ENCODE measurements around the gene HSDL2.

The HSDL2 gene

DNA sequence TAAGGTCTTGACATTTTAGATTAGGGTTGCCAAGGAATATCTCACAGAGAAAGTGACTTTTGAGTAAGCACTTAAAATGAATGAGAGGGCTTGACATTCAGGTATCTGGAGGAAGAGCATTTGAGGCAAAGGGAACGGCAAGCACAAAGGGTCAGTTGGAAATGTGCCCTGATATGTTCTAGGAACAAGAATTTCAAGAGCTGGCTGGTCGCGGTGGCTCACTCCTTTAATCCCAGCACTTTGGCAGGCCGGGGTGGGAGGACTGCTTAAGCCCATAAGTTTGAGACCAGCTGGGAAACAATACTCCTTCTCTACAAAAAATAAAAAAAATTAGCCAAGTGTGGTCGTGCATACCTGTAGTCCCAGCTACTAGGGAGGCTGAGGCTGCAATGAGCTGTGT lies 123.3 kb downstream of the HSDL2 start:
- TF ChIP-seq, protein P1, sequence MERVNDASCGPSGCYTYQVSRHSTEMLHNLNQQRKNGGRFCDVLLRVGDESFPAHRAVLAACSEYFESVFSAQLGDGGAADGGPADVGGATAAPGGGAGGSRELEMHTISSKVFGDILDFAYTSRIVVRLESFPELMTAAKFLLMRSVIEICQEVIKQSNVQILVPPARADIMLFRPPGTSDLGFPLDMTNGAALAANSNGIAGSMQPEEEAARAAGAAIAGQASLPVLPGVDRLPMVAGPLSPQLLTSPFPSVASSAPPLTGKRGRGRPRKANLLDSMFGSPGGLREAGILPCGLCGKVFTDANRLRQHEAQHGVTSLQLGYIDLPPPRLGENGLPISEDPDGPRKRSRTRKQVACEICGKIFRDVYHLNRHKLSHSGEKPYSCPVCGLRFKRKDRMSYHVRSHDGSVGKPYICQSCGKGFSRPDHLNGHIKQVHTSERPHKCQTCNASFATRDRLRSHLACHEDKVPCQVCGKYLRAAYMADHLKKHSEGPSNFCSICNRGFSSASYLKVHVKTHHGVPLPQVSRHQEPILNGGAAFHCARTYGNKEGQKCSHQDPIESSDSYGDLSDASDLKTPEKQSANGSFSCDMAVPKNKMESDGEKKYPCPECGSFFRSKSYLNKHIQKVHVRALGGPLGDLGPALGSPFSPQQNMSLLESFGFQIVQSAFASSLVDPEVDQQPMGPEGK (CRISPR knock-in tag; IDR thresholded peaks at IDR 0.05; ENCODE audit: borderline replicate concordance): no peak
- TF ChIP-seq ZFP3 (CRISPR knock-in tag; IDR thresholded peaks at IDR 0.05): no peak
- TF ChIP-seq GLIS3 (CRISPR knock-in tag; IDR thresholded peaks at IDR 0.05): no peak
- TF ChIP-seq ZNF8 (CRISPR knock-in tag; IDR thresholded peaks at IDR 0.05): no peak
- no peak for TF ChIP-seq ZC3H10 (CRISPR knock-in tag; IDR thresholded peaks at IDR 0.05)
- no peak for TF ChIP-seq ZNF565 (CRISPR knock-in tag; conservative IDR thresholded peaks at IDR 0.05; ENCODE audit: low read depth)
- TF ChIP-seq ESRRG (CRISPR knock-in tag; IDR thresholded peaks at IDR 0.05): no peak
- TF ChIP-seq, protein P2, sequence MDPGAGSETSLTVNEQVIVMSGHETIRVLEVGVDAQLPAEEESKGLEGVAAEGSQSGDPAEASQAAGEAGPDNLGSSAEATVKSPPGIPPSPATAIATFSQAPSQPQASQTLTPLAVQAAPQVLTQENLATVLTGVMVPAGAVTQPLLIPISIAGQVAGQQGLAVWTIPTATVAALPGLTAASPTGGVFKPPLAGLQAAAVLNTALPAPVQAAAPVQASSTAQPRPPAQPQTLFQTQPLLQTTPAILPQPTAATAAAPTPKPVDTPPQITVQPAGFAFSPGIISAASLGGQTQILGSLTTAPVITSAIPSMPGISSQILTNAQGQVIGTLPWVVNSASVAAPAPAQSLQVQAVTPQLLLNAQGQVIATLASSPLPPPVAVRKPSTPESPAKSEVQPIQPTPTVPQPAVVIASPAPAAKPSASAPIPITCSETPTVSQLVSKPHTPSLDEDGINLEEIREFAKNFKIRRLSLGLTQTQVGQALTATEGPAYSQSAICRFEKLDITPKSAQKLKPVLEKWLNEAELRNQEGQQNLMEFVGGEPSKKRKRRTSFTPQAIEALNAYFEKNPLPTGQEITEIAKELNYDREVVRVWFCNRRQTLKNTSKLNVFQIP (CRISPR knock-in tag; IDR thresholded peaks at IDR 0.05; ENCODE audit: borderline replicate concordance, low read depth): no peak
- no peak for TF ChIP-seq CSDC2 (CRISPR knock-in tag; IDR thresholded peaks at IDR 0.05)
- TF ChIP-seq, protein P3, sequence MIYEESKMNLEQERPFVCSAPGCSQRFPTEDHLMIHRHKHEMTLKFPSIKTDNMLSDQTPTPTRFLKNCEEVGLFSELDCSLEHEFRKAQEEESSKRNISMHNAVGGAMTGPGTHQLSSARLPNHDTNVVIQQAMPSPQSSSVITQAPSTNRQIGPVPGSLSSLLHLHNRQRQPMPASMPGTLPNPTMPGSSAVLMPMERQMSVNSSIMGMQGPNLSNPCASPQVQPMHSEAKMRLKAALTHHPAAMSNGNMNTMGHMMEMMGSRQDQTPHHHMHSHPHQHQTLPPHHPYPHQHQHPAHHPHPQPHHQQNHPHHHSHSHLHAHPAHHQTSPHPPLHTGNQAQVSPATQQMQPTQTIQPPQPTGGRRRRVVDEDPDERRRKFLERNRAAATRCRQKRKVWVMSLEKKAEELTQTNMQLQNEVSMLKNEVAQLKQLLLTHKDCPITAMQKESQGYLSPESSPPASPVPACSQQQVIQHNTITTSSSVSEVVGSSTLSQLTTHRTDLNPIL (CRISPR knock-in tag; IDR thresholded peaks at IDR 0.05; ENCODE audit: low read depth): no peak
- TF ChIP-seq PPARA (CRISPR knock-in tag; IDR thresholded peaks at IDR 0.05; ENCODE audit: borderline replicate concordance): no peak
- no peak for TF ChIP-seq ZFP30 (CRISPR knock-in tag; IDR thresholded peaks at IDR 0.05)
- TF ChIP-seq, protein P4, sequence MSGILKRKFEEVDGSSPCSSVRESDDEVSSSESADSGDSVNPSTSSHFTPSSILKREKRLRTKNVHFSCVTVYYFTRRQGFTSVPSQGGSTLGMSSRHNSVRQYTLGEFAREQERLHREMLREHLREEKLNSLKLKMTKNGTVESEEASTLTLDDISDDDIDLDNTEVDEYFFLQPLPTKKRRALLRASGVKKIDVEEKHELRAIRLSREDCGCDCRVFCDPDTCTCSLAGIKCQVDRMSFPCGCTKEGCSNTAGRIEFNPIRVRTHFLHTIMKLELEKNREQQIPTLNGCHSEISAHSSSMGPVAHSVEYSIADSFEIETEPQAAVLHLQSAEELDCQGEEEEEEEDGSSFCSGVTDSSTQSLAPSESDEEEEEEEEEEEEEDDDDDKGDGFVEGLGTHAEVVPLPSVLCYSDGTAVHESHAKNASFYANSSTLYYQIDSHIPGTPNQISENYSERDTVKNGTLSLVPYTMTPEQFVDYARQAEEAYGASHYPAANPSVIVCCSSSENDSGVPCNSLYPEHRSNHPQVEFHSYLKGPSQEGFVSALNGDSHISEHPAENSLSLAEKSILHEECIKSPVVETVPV (CRISPR knock-in tag; IDR thresholded peaks at IDR 0.05): no peak
- no peak for ATAC-seq

DNA sequence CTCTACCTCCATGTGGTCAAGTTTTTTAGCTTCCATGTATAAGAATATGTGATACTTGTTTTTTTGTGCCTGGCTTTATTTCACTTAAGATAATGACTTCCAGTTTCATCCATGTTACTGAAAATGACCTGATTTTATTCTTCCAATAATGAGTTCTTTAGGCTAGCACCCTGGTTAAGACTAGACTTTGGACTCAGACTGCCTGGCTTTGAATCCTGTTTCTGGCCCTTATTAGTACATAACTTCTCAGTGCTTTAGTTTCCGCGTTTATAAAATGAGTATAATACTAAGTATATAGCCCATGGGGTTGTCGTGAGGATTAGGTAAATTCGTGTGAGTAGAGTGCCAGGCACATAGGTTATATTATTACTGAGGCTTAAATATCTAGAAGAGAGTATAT lies 125.2 kb downstream of the HSDL2 start:
- no peak for ATAC-seq
- TF ChIP-seq ISL1 (CRISPR knock-in tag; IDR thresholded peaks at IDR 0.05): no peak
- TF ChIP-seq, protein P3 (CRISPR knock-in tag; IDR thresholded peaks at IDR 0.05; ENCODE audit: low read depth): no peak
- no peak for TF ChIP-seq ARNTL (CRISPR knock-in tag; IDR thresholded peaks at IDR 0.05; ENCODE audit: borderline replicate concordance, low read depth)
- no peak for TF ChIP-seq OSR1 (CRISPR knock-in tag; IDR thresholded peaks at IDR 0.05)
- TF ChIP-seq ZNF565 (CRISPR knock-in tag; conservative IDR thresholded peaks at IDR 0.05; ENCODE audit: low read depth): no peak
- no peak for TF ChIP-seq TOX (CRISPR knock-in tag; IDR thresholded peaks at IDR 0.05; ENCODE audit: borderline replicate concordance)
- no peak for TF ChIP-seq ZC3H10 (CRISPR knock-in tag; IDR thresholded peaks at IDR 0.05)
- TF ChIP-seq ESRRG (CRISPR knock-in tag; IDR thresholded peaks at IDR 0.05): no peak
- no peak for TF ChIP-seq BACH2 (CRISPR knock-in tag; IDR thresholded peaks at IDR 0.05; ENCODE audit: borderline replicate concordance)
- TF ChIP-seq PPARA (CRISPR knock-in tag; IDR thresholded peaks at IDR 0.05; ENCODE audit: borderline replicate concordance): no peak
- TF ChIP-seq, protein P2 (CRISPR knock-in tag; IDR thresholded peaks at IDR 0.05; ENCODE audit: borderline replicate concordance, low read depth): no peak
- TF ChIP-seq RARB (CRISPR knock-in tag; IDR thresholded peaks at IDR 0.05): no peak
- no peak for TF ChIP-seq ZNF70 (CRISPR knock-in tag; IDR thresholded peaks at IDR 0.05)
- no peak for TF ChIP-seq CSDC2 (CRISPR knock-in tag; IDR thresholded peaks at IDR 0.05)
- TF ChIP-seq, protein P5, sequence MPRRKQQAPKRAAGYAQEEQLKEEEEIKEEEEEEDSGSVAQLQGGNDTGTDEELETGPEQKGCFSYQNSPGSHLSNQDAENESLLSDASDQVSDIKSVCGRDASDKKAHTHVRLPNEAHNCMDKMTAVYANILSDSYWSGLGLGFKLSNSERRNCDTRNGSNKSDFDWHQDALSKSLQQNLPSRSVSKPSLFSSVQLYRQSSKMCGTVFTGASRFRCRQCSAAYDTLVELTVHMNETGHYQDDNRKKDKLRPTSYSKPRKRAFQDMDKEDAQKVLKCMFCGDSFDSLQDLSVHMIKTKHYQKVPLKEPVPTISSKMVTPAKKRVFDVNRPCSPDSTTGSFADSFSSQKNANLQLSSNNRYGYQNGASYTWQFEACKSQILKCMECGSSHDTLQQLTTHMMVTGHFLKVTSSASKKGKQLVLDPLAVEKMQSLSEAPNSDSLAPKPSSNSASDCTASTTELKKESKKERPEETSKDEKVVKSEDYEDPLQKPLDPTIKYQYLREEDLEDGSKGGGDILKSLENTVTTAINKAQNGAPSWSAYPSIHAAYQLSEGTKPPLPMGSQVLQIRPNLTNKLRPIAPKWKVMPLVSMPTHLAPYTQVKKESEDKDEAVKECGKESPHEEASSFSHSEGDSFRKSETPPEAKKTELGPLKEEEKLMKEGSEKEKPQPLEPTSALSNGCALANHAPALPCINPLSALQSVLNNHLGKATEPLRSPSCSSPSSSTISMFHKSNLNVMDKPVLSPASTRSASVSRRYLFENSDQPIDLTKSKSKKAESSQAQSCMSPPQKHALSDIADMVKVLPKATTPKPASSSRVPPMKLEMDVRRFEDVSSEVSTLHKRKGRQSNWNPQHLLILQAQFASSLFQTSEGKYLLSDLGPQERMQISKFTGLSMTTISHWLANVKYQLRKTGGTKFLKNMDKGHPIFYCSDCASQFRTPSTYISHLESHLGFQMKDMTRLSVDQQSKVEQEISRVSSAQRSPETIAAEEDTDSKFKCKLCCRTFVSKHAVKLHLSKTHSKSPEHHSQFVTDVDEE (CRISPR knock-in tag; IDR thresholded peaks at IDR 0.05): no peak
- no peak for TF ChIP-seq ZNF8 (CRISPR knock-in tag; IDR thresholded peaks at IDR 0.05)
- TF ChIP-seq SNAI2 (CRISPR knock-in tag; IDR thresholded peaks at IDR 0.05): no peak

Data from SK-N-SH treated with all-trans-retinoic acid at 6 μM for 48 hours (cell line).